Activated naive CD8-positive, alpha-beta T cell treated with anti-CD3 and anti-CD28 coated beads, Interleukin-2, amount 10 ng/mL, durations not matched to agents 7 days and 5 days (primary cell): ENCODE results near the gene METTL22. TPM values are rescaled to one million over a fixed set of nuclear protein-coding genes. Genes with fewer than 3 reads are reported as not detected.

ENCODE experiments used
- ATAC-seq: fragments of 150-1000 bp; cut with Tn5 transposase; one replicate; pipeline ENCODE4 v1.10.0; 2021; ENCODE audit warnings: low read depth, moderate library complexity
- POLR2A ChIA-PET: fragments of 350-600 bp; sonication (Branson Sonifier 250); formaldehyde crosslinking; loops from one replicate; lab custom pipeline; 2021; ENCODE audit warnings: antibody characterized with exemption; lab: Charles Lee
- DNase-seq: peaks from one replicate; pipeline ENCODE4 v3.0.0; 2021
- H3K27ac Mint-ChIP-seq: one replicate; pipeline ENCODE4 v1.8.0; 2022; ENCODE audit warnings: mild to moderate bottlenecking, mixed read lengths
- H3K27me3 Mint-ChIP-seq: one replicate; pipeline ENCODE4 v1.8.0; 2022; ENCODE audit warnings: mild to moderate bottlenecking, moderate library complexity, mixed read lengths
- H3K36me3 Mint-ChIP-seq: one replicate; pipeline ENCODE4 v1.8.0; 2021; ENCODE audit warnings: mild to moderate bottlenecking, mixed read lengths
- H3K4me1 Mint-ChIP-seq: one replicate; pipeline ENCODE4 v1.8.0; 2021; ENCODE audit warnings: mixed read lengths
- H3K4me3 Mint-ChIP-seq: one replicate; pipeline ENCODE4 v1.8.0; 2022; ENCODE audit warnings: mild to moderate bottlenecking, moderate library complexity, mixed read lengths
- H3K9me3 Mint-ChIP-seq: one replicate; pipeline ENCODE4 v1.8.0; 2021; ENCODE audit warnings: mixed read lengths
- total RNA-seq, 2 experiments: library from RNA; stranded (reverse); gene quantifications; one replicate each; pipeline ENCODE4 v1.2.3, GENCODE V29; 2021

METTL22 gene
- 10 to 100 TPM; 36.3 to 40.8 TPM for total RNA-seq

- ATAC-seq = peak; percentile 99
- Mint-ChIP-seq H3K9me3 (no peaks in the 10 kb centered on the region), H3K4me1 (peaks cover 5% of the 10 kb centered on the region), H3K27ac (peak within 1 kb of the TSS; percentile 92), H3K27me3 (peaks cover 12% of the 10 kb centered on the region), H3K4me3 (peak within 1 kb of the TSS; percentile 98), H3K36me3 (peaks cover under 1% of the 10 kb centered on the region)
- peak; percentile 98 for DNase-seq
- POLR2A ChIA-PET = interaction anchor here (0.8 to 1.4 kb wide), 4 partner anchors 20 to 196 kb away, joined by 3 to 5 read pairs (median 3); partner anchors contain the start of gene TMEM186
Observed at GRCh38 chr16:8621572-8622314, at the start of gene METTL22. METTL22 (plus strand) TSS chr16:8621698; CDS start chr16:8625666, 3,968 bp downstream.

- POLR2A ChIA-PET = no interaction called here
- DNase-seq (no peak), ATAC-seq (no peak)
- H3K4me1 Mint-ChIP-seq = peaks cover 13% of the 10 kb centered on the region
- no peaks in the 10 kb centered on the region for H3K36me3 Mint-ChIP-seq
- no peaks in the 10 kb centered on the region for H3K9me3 Mint-ChIP-seq
- H3K4me3 Mint-ChIP-seq = no peak overlapping the region
- H3K27ac Mint-ChIP-seq = no peak overlapping the region
- peaks cover 16% of the 10 kb centered on the region for H3K27me3 Mint-ChIP-seq
Observed at GRCh38 chr16:8572063-8572918, 49.2 kb upstream of the METTL22 start.

GRCh38 chr16:8572919-8573724 lies 48.4 kb upstream of the METTL22 start:
- DNase-seq (no peak), ATAC-seq (no peak)
- H3K4me3 Mint-ChIP-seq = no peak overlapping the region
- H3K27me3 Mint-ChIP-seq = peaks cover 19% of the 10 kb centered on the region
- peaks cover 8% of the 10 kb centered on the region for H3K4me1 Mint-ChIP-seq
- no peaks in the 10 kb centered on the region for H3K36me3 Mint-ChIP-seq
- peak overlapping the region; percentile 56 for H3K27ac Mint-ChIP-seq
- POLR2A ChIA-PET = no interaction called here
- H3K9me3 Mint-ChIP-seq = no peaks in the 10 kb centered on the region

GRCh38 chr16:8575399-8575798 lies 46.1 kb upstream of the METTL22 start:
- no peak for DNase-seq
- POLR2A ChIA-PET = no interaction called here
- H3K4me1 Mint-ChIP-seq = peaks cover 8% of the 10 kb centered on the region
- H3K36me3 Mint-ChIP-seq = no peaks in the 10 kb centered on the region
- H3K4me3 Mint-ChIP-seq = no peak overlapping the region
- H3K9me3 Mint-ChIP-seq = no peaks in the 10 kb centered on the region
- no peak overlapping the region for H3K27ac Mint-ChIP-seq
- H3K27me3 Mint-ChIP-seq = peaks cover 16% of the 10 kb centered on the region
- ATAC-seq = no peak

- POLR2A ChIA-PET = no interaction called here
- Mint-ChIP-seq H3K9me3 (no peaks in the 10 kb centered on the region), H3K27ac (no peak overlapping the region), H3K4me3 (no peak overlapping the region), H3K4me1 (peaks cover 8% of the 10 kb centered on the region), H3K36me3 (no peaks in the 10 kb centered on the region), H3K27me3 (peaks cover 16% of the 10 kb centered on the region)
- ATAC-seq (no peak), DNase-seq (no peak)
Observed at GRCh38 chr16:8576141-8577004, 45.1 kb upstream of the METTL22 start.

- DNase-seq (no peak), ATAC-seq (no peak)
- no peaks in the 10 kb centered on the region for H3K36me3 Mint-ChIP-seq
- peaks cover 16% of the 10 kb centered on the region for H3K27me3 Mint-ChIP-seq
- H3K9me3 Mint-ChIP-seq = no peaks in the 10 kb centered on the region
- no peak overlapping the region for H3K27ac Mint-ChIP-seq
- H3K4me1 Mint-ChIP-seq = peaks cover 12% of the 10 kb centered on the region
- POLR2A ChIA-PET = no interaction called here
- H3K4me3 Mint-ChIP-seq = no peak overlapping the region
Observed at GRCh38 chr16:8577678-8578304, 43.7 kb upstream of the METTL22 start.

- no peak overlapping the region for H3K27ac Mint-ChIP-seq
- peaks cover 6% of the 10 kb centered on the region for H3K27me3 Mint-ChIP-seq
- POLR2A ChIA-PET = no interaction called here
- H3K4me3 Mint-ChIP-seq = no peak overlapping the region
- DNase-seq (no peak), ATAC-seq (no peak)
- H3K4me1 Mint-ChIP-seq = peaks cover 4% of the 10 kb centered on the region
- H3K9me3 Mint-ChIP-seq = no peaks in the 10 kb centered on the region
- no peaks in the 10 kb centered on the region for H3K36me3 Mint-ChIP-seq
Observed at GRCh38 chr16:8579559-8579958, 41.9 kb upstream of the METTL22 start.

- no peak for DNase-seq
- H3K36me3 Mint-ChIP-seq = no peaks in the 10 kb centered on the region
- H3K4me3 Mint-ChIP-seq = no peak overlapping the region
- H3K27ac Mint-ChIP-seq = no peak overlapping the region
- ATAC-seq = no peak
- H3K4me1 Mint-ChIP-seq = peaks cover 4% of the 10 kb centered on the region
- peaks cover 15% of the 10 kb centered on the region for H3K27me3 Mint-ChIP-seq
- no peaks in the 10 kb centered on the region for H3K9me3 Mint-ChIP-seq
- POLR2A ChIA-PET = no interaction called here
Observed at GRCh38 chr16:8581831-8582580, 39.5 kb upstream of the METTL22 start.

GRCh38 chr16:8583199-8583598 lies 38.3 kb upstream of the METTL22 start:
- POLR2A ChIA-PET = no interaction called here
- DNase-seq (no peak), ATAC-seq (no peak)
- Mint-ChIP-seq H3K27ac (no peak overlapping the region), H3K4me3 (no peak overlapping the region), H3K4me1 (peaks cover 4% of the 10 kb centered on the region), H3K9me3 (no peaks in the 10 kb centered on the region), H3K36me3 (no peaks in the 10 kb centered on the region), H3K27me3 (peaks cover 24% of the 10 kb centered on the region)

GRCh38 chr16:8583732-8584131 lies 37.8 kb upstream of the METTL22 start:
- Mint-ChIP-seq H3K27ac (no peak overlapping the region), H3K4me1 (peaks cover 4% of the 10 kb centered on the region), H3K4me3 (no peak overlapping the region), H3K9me3 (no peaks in the 10 kb centered on the region), H3K27me3 (peaks cover 30% of the 10 kb centered on the region), H3K36me3 (no peaks in the 10 kb centered on the region)
- no peak for ATAC-seq
- DNase-seq = no peak
- POLR2A ChIA-PET = no interaction called here

GRCh38 chr16:8585041-8585440 lies 36.5 kb upstream of the METTL22 start:
- POLR2A ChIA-PET = interaction anchor here (0.7 kb wide), 1 partner anchor 10 kb away, joined by 3 read pairs; no protein-coding TSS in a partner anchor
- Mint-ChIP-seq H3K9me3 (no peaks in the 10 kb centered on the region), H3K4me1 (peaks cover 4% of the 10 kb centered on the region), H3K36me3 (no peaks in the 10 kb centered on the region), H3K4me3 (no peak overlapping the region), H3K27me3 (peaks cover 36% of the 10 kb centered on the region), H3K27ac (no peak overlapping the region)
- no peak for ATAC-seq
- no peak for DNase-seq
